Stimulated activated CD4-positive, alpha-beta T cell treated with anti-CD3 and anti-CD28 coated beads, Interleukin-15, amount 100 ng/mL, for 48 hours (primary cell): ENCODE data around the gene TFF3.

Experiments
- DNase-seq, 2 donors: peaks; one replicate each; pipeline ENCODE4 v3.0.0-alpha.2; 2020; ENCODE audit warnings: low read depth in 2 of 2

The TFF3 gene

GRCh38 chr21:42289926-42290325 is 25.3 kb downstream of the TFF3 start:
- no peak for DNase-seq

- no peak for DNase-seq
Observed at GRCh38 chr21:42288962-42289361, 26.2 kb downstream of the TFF3 start.

- no peak for DNase-seq
Observed at GRCh38 chr21:42287193-42288083, 27.8 kb downstream of the TFF3 start.

GRCh38 chr21:42286416-42286815 is 28.8 kb downstream of the TFF3 start:
- no peak for DNase-seq

- no peak for DNase-seq
Observed at GRCh38 chr21:42285569-42286245, 29.5 kb downstream of the TFF3 start.

GRCh38 chr21:42282715-42283114 is 32.5 kb downstream of the TFF3 start:
- no peak for DNase-seq

GRCh38 chr21:42282021-42282420 is 33.2 kb downstream of the TFF3 start:
- DNase-seq: no peak

- no peak for DNase-seq
Observed at GRCh38 chr21:42281181-42281680, 34.0 kb downstream of the TFF3 start.

GRCh38 chr21:42280356-42281180 is 34.6 kb downstream of the TFF3 start:
- DNase-seq: no peak

GRCh38 chr21:42279888-42280287 is 35.3 kb downstream of the TFF3 start:
- DNase-seq: no peak

- no peak for DNase-seq
Observed at GRCh38 chr21:42279341-42279871, 35.8 kb downstream of the TFF3 start.

GRCh38 chr21:42278451-42279149 is 36.6 kb downstream of the TFF3 start:
- no peak for DNase-seq

- DNase-seq: no peak
Observed at GRCh38 chr21:42277593-42277992, 37.6 kb downstream of the TFF3 start.

GRCh38 chr21:42276526-42277154 is 38.6 kb downstream of the TFF3 start:
- DNase-seq: no peak

GRCh38 chr21:42276076-42276475 is 39.1 kb downstream of the TFF3 start:
- DNase-seq: no peak

- no peak for DNase-seq
Observed at GRCh38 chr21:42272984-42273600, 42.1 kb downstream of the TFF3 start.

- DNase-seq: no peak
Observed at GRCh38 chr21:42272109-42272962, 42.9 kb downstream of the TFF3 start.

GRCh38 chr21:42271065-42271464 is 44.1 kb downstream of the TFF3 start:
- no peak for DNase-seq

- no peak for DNase-seq
Observed at GRCh38 chr21:42269386-42269785, 45.8 kb downstream of the TFF3 start.
